SK-N-SH treated with all-trans-retinoic acid at 6 μM for 48 hours (cell line): ENCODE data around the gene WWC2.

Source experiments
- ATAC-seq: fragments of 200-7000 bp; cut with Tn5 transposase; 3 replicates; pipeline ENCODE4 v1.9.1; 2020; ENCODE audit warnings: mild to moderate bottlenecking, moderate library complexity
- ARNTL ChIP-seq: fragments of 450-650 bp; formaldehyde crosslinking; IDR thresholded peaks from 2 replicates; pipeline ENCODE4 v1.5.0; 2020; ENCODE audit warnings: low read depth, mild to moderate bottlenecking, moderate library complexity, borderline replicate concordance
- BACH2 ChIP-seq: fragments of 250-450 bp; sonication (Bioruptor Pico); IDR thresholded peaks from 2 replicates; pipeline ENCODE4 v1.9.0; 2021; ENCODE audit warnings: mild to moderate bottlenecking, borderline replicate concordance
- CSDC2 ChIP-seq: fragments of 250-450 bp; sonication (Bioruptor Pico); IDR thresholded peaks from 2 replicates; pipeline ENCODE4 v1.5.0; 2020; ENCODE audit warnings: mild to moderate bottlenecking, moderate library complexity
- ESRRG ChIP-seq: fragments of 250-450 bp; sonication (Bioruptor Pico); IDR thresholded peaks from 2 replicates; pipeline ENCODE4 v1.6.1; 2021; ENCODE audit warnings: mild to moderate bottlenecking
- ISL1 ChIP-seq: fragments of 250-450 bp; sonication (Bioruptor Pico); IDR thresholded peaks from 2 replicates; pipeline ENCODE4 v2.1.2; 2022; ENCODE audit warnings: mild to moderate bottlenecking, moderate library complexity
- OSR1 ChIP-seq: fragments of 250-450 bp; sonication (Bioruptor Pico); IDR thresholded peaks from 2 replicates; pipeline ENCODE4 v1.8.0; 2022; ENCODE audit warnings: moderate library complexity, mild to moderate bottlenecking, inconsistent platforms
- PPARA ChIP-seq: fragments of 250-450 bp; sonication (Bioruptor Pico); IDR thresholded peaks from 2 replicates; pipeline ENCODE4 v1.5.0; 2020; ENCODE audit warnings: mild to moderate bottlenecking, borderline replicate concordance
- RARB ChIP-seq: fragments of 250-450 bp; sonication (Bioruptor Pico); IDR thresholded peaks from 2 replicates; pipeline ENCODE4 v1.8.0; 2021; ENCODE audit warnings: mild to moderate bottlenecking, moderate library complexity
- SNAI2 ChIP-seq: fragments of 250-450 bp; sonication (Bioruptor Pico); IDR thresholded peaks from 2 replicates; pipeline ENCODE4 v1.5.0; 2020; ENCODE audit warnings: mild to moderate bottlenecking, moderate library complexity
- TCF4 ChIP-seq: fragments of 250-450 bp; sonication (Bioruptor Pico); IDR thresholded peaks from 2 replicates; pipeline ENCODE4 v1.8.0; 2021; ENCODE audit warnings: mild to moderate bottlenecking, moderate library complexity, borderline replicate concordance
- TOX ChIP-seq: fragments of 250-450 bp; sonication (Bioruptor Pico); IDR thresholded peaks from 2 replicates; pipeline ENCODE4 v1.8.0; 2021; ENCODE audit warnings: mild to moderate bottlenecking, moderate library complexity, borderline replicate concordance
- ZC3H10 ChIP-seq: fragments of 250-450 bp; sonication (Bioruptor Pico); IDR thresholded peaks from 2 replicates; pipeline ENCODE4 v1.5.1; 2021; ENCODE audit warnings: mild to moderate bottlenecking, moderate library complexity
- ZFP3 ChIP-seq: fragments of 250-450 bp; sonication (Bioruptor Pico); IDR thresholded peaks from 2 replicates; pipeline ENCODE4 v1.5.0; 2020; ENCODE audit warnings: mild to moderate bottlenecking, moderate library complexity
- ZFP30 ChIP-seq: fragments of 450-650 bp; formaldehyde crosslinking; IDR thresholded peaks from 2 replicates; pipeline ENCODE4 v1.5.0; 2022; ENCODE audit warnings: mild to moderate bottlenecking, moderate library complexity
- ZNF565 ChIP-seq: fragments of 450-650 bp; formaldehyde crosslinking; conservative IDR thresholded peaks from 2 replicates; pipeline ENCODE4 v1.5.0; 2020; ENCODE audit warnings: low read depth, mild to moderate bottlenecking, moderate library complexity
- ZNF70 ChIP-seq: fragments of 450-650 bp; formaldehyde crosslinking; IDR thresholded peaks from 2 replicates; pipeline ENCODE4 v1.5.0; 2020; ENCODE audit warnings: mild to moderate bottlenecking, moderate library complexity
- ZNF8 ChIP-seq: fragments of 450-650 bp; formaldehyde crosslinking; IDR thresholded peaks from 2 replicates; pipeline ENCODE4 v1.5.0; 2020; ENCODE audit warnings: mild to moderate bottlenecking, moderate library complexity
- TF ChIP-seq, protein P1 (sequence below): fragments of 250-450 bp; sonication (Bioruptor Pico); IDR thresholded peaks from 2 replicates; pipeline ENCODE4 v1.5.0; 2020; ENCODE audit warnings: mild to moderate bottlenecking, moderate library complexity
- TF ChIP-seq, protein P2 (sequence below): fragments of 250-450 bp; sonication (Bioruptor Pico); IDR thresholded peaks from 2 replicates; pipeline ENCODE4 v1.8.0; 2021; ENCODE audit warnings: low read depth, mild to moderate bottlenecking, moderate library complexity, borderline replicate concordance
- TF ChIP-seq, protein P3 (sequence below): fragments of 250-450 bp; sonication (Bioruptor Pico); IDR thresholded peaks from 2 replicates; pipeline ENCODE4 v1.8.0; 2020; ENCODE audit warnings: mild to moderate bottlenecking, moderate library complexity, borderline replicate concordance
- TF ChIP-seq, protein P4 (sequence below): fragments of 250-450 bp; sonication (Bioruptor Pico); IDR thresholded peaks from 2 replicates; pipeline ENCODE4 v1.5.1; 2020; ENCODE audit warnings: low read depth, mild to moderate bottlenecking, moderate library complexity
- TF ChIP-seq, protein P5 (sequence below): fragments of 250-450 bp; sonication (Bioruptor Pico); IDR thresholded peaks from 2 replicates; pipeline ENCODE4 v1.5.1; 2021; ENCODE audit warnings: mild to moderate bottlenecking, moderate library complexity

Gene WWC2

DNA sequence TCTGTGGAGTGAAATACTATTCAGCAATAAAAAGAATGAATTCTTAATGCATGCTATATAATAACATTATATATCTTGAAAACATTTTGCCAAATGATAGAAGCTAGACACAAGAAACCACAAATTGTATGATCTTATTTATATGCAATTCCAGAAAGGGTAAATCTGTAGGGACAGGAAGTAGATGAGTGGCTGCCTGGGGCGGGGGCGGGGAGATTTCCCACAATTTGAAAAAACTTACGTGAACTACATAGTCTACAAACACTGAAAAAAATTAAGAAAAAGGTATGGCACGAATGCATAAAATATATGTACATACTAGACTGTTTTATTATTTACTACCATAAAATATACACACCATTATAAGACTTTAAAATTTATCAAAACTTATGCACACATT lies 81.6 kb downstream of the WWC2 start:
- TF ChIP-seq ESRRG (no peak), ISL1 (CRISPR knock-in tag) (no peak), ZFP30 (CRISPR knock-in tag) (no peak), ARNTL (CRISPR knock-in tag) (no peak), RARB (no peak), TCF4 (CRISPR knock-in tag) (no peak), SNAI2 (CRISPR knock-in tag) (no peak), OSR1 (CRISPR knock-in tag) (no peak), PPARA (CRISPR knock-in tag) (no peak), ZC3H10 (CRISPR knock-in tag) (no peak), ZNF70 (CRISPR knock-in tag) (no peak), ZNF8 (CRISPR knock-in tag) (no peak), ZFP3 (CRISPR knock-in tag) (no peak), ZNF565 (no peak), TOX (no peak)
- TF ChIP-seq, protein P1, sequence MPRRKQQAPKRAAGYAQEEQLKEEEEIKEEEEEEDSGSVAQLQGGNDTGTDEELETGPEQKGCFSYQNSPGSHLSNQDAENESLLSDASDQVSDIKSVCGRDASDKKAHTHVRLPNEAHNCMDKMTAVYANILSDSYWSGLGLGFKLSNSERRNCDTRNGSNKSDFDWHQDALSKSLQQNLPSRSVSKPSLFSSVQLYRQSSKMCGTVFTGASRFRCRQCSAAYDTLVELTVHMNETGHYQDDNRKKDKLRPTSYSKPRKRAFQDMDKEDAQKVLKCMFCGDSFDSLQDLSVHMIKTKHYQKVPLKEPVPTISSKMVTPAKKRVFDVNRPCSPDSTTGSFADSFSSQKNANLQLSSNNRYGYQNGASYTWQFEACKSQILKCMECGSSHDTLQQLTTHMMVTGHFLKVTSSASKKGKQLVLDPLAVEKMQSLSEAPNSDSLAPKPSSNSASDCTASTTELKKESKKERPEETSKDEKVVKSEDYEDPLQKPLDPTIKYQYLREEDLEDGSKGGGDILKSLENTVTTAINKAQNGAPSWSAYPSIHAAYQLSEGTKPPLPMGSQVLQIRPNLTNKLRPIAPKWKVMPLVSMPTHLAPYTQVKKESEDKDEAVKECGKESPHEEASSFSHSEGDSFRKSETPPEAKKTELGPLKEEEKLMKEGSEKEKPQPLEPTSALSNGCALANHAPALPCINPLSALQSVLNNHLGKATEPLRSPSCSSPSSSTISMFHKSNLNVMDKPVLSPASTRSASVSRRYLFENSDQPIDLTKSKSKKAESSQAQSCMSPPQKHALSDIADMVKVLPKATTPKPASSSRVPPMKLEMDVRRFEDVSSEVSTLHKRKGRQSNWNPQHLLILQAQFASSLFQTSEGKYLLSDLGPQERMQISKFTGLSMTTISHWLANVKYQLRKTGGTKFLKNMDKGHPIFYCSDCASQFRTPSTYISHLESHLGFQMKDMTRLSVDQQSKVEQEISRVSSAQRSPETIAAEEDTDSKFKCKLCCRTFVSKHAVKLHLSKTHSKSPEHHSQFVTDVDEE: no peak
- TF ChIP-seq, protein P2, sequence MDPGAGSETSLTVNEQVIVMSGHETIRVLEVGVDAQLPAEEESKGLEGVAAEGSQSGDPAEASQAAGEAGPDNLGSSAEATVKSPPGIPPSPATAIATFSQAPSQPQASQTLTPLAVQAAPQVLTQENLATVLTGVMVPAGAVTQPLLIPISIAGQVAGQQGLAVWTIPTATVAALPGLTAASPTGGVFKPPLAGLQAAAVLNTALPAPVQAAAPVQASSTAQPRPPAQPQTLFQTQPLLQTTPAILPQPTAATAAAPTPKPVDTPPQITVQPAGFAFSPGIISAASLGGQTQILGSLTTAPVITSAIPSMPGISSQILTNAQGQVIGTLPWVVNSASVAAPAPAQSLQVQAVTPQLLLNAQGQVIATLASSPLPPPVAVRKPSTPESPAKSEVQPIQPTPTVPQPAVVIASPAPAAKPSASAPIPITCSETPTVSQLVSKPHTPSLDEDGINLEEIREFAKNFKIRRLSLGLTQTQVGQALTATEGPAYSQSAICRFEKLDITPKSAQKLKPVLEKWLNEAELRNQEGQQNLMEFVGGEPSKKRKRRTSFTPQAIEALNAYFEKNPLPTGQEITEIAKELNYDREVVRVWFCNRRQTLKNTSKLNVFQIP (CRISPR knock-in tag): no peak
- TF ChIP-seq, protein P3, sequence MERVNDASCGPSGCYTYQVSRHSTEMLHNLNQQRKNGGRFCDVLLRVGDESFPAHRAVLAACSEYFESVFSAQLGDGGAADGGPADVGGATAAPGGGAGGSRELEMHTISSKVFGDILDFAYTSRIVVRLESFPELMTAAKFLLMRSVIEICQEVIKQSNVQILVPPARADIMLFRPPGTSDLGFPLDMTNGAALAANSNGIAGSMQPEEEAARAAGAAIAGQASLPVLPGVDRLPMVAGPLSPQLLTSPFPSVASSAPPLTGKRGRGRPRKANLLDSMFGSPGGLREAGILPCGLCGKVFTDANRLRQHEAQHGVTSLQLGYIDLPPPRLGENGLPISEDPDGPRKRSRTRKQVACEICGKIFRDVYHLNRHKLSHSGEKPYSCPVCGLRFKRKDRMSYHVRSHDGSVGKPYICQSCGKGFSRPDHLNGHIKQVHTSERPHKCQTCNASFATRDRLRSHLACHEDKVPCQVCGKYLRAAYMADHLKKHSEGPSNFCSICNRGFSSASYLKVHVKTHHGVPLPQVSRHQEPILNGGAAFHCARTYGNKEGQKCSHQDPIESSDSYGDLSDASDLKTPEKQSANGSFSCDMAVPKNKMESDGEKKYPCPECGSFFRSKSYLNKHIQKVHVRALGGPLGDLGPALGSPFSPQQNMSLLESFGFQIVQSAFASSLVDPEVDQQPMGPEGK: no peak

DNA sequence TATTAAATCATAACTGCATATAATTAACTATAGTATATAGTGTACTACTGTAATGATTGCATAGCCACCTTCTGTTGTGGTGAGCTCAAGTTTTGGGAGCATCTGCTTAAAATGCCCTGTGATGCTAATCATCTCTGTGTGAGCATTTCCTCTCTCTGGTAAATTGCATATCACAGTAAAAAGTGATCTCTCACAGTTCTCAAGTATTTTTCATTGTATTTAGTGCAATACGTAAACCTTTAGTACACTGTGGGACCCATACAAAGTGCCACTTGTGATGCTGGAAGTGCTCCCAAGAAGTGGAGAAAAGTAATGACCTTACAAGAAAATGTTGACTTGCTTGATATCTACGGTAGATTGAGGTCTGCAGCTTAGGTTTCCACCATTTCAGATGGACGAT lies 82.0 kb downstream of the WWC2 start:
- no peak for ATAC-seq
- no peak for TF ChIP-seq SNAI2 (CRISPR knock-in tag)
- no peak for TF ChIP-seq TOX
- TF ChIP-seq ZNF8 (CRISPR knock-in tag): no peak
- TF ChIP-seq, protein P4, sequence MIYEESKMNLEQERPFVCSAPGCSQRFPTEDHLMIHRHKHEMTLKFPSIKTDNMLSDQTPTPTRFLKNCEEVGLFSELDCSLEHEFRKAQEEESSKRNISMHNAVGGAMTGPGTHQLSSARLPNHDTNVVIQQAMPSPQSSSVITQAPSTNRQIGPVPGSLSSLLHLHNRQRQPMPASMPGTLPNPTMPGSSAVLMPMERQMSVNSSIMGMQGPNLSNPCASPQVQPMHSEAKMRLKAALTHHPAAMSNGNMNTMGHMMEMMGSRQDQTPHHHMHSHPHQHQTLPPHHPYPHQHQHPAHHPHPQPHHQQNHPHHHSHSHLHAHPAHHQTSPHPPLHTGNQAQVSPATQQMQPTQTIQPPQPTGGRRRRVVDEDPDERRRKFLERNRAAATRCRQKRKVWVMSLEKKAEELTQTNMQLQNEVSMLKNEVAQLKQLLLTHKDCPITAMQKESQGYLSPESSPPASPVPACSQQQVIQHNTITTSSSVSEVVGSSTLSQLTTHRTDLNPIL (CRISPR knock-in tag): no peak
- TF ChIP-seq ESRRG: no peak
- no peak for TF ChIP-seq OSR1 (CRISPR knock-in tag)
- no peak for TF ChIP-seq CSDC2 (CRISPR knock-in tag)
- no peak for TF ChIP-seq ISL1 (CRISPR knock-in tag)
- TF ChIP-seq, protein P5, sequence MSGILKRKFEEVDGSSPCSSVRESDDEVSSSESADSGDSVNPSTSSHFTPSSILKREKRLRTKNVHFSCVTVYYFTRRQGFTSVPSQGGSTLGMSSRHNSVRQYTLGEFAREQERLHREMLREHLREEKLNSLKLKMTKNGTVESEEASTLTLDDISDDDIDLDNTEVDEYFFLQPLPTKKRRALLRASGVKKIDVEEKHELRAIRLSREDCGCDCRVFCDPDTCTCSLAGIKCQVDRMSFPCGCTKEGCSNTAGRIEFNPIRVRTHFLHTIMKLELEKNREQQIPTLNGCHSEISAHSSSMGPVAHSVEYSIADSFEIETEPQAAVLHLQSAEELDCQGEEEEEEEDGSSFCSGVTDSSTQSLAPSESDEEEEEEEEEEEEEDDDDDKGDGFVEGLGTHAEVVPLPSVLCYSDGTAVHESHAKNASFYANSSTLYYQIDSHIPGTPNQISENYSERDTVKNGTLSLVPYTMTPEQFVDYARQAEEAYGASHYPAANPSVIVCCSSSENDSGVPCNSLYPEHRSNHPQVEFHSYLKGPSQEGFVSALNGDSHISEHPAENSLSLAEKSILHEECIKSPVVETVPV (CRISPR knock-in tag): no peak
- TF ChIP-seq, protein P3: no peak
- no peak for TF ChIP-seq BACH2 (CRISPR knock-in tag)
- no peak for TF ChIP-seq TCF4 (CRISPR knock-in tag)
- TF ChIP-seq ZNF70 (CRISPR knock-in tag): no peak
- TF ChIP-seq, protein P1: no peak
- no peak for TF ChIP-seq ZFP3 (CRISPR knock-in tag)
- TF ChIP-seq ZC3H10 (CRISPR knock-in tag): no peak

More for the DNA sequence above, 81.6 kb downstream of the WWC2 start:
- ATAC-seq: no peak
